NCI-H748 (cell line): Measurements from ENCODE around the gene AKNA.

Source experiments
- DNase-seq: peaks from one replicate; lab custom pipeline; 2025; ENCODE audit not compliant: unreplicated experiment; lab: John Stamatoyannopoulos, UW

The AKNA gene

GRCh38 chr9:114396558-114397218 lies 8.9 kb upstream of the AKNA start:
- DNase-seq, result peak; percentile 22

DNA sequence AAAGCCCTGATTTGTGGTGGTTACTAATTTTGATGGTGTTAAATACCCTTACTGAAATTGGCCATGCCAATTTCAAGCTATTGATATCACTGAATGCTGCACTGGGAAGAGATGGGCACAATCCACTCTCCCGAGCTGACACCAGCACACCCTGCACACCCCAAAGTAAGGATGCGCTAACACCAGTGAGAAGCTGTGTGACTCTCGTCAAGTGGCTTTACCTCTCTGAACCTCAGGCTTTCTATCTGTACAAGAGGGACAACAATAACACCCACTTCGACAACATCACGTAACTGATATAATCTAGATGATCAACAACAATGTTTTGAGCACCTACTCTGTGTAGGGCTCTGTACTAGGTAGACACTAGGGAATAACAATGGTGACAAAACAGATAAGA lies 8.0 kb upstream of the AKNA start:
- DNase-seq, result no peak

DNA sequence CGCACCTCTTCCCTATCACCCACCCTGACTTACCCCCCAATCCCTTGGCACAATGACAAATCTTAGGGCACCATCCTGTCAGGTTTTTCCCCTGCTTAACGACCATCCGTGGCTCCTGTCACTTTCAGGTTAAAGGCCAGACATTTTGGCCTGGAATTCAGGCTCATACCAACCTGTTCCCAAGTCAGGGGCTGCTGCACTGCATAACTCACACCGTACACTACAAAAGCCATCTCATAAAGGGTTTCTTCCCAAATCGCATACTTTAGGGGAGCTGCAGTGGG lies 7.5 kb upstream of the AKNA start:
- DNase-seq, result no peak

DNA sequence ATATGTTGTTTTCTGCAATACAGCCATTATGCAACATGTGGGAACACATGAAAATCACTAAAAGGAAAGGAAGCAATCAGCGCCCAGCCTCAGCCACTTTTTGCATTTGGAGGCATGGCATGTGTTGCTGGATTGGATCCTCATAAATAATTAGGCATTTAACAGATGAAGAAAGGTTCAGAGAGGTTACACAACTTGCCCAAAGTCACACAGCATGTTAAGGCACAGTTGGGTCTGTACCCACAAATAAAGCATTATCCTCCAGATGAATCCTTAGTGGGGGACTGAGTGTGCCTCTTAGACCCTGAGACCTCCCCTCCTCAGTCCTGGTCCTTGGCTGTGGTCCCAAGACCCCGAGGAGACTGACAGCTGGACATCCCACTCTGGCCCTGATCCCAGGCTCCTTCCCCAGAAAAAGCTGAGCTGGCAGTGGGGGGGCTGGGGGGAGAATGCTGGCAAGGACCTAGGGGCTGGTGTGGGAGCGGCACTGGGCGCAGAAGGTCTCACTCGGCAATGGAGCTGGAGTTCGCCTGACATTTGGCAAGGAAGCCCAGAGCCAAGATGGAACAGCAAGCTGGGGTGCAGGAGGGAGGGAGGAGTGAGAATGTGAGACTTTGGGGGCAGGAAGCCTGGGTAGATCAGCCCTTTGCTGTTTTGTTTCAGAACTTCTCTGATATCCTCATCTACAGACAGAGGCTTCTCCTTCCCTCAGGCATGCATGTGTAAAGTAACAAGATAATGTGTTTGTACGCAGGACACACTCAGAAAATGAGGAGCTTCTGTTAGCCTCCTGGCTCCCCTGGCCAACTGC lies 6.9 kb upstream of the AKNA start:
- DNase-seq, result no peak

DNA sequence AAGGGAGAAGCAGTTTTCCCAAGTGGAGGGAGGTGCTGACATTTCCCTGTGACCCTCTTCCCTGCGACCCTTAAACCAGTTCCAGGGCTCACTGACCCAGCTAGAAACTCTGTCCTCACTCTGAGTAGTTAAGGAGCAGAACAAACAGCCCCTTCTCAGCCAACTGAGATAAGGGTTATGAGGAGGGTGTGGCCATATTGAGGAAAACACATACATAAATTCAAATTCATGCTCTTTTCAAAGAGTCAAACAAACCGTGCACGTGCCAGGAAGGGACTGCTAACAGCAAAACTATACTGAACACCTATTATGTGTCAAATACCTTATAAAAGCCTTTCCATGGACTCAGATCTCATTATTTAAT lies 4.9 kb upstream of the AKNA start:
- no peak for DNase-seq

DNA sequence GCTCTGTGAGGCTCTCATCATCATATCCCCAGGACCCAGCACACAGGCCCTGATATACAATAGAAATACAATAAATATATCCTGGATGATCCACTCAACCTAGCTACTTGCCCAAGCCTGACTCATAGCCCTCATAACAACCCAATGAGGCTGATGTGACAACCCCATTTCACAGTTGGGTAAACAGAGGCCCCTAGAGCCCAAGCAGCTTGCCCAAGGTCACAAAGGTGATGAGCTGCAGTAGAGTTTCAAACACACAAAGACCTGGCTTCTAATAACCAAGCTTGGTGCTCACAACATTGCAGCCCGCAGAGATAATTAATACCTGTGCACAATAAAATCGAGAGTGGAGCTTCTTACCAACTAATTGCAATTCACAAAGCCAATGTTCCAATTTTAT lies 3.2 kb upstream of the AKNA start:
- DNase-seq, result peak; percentile 72

DNA sequence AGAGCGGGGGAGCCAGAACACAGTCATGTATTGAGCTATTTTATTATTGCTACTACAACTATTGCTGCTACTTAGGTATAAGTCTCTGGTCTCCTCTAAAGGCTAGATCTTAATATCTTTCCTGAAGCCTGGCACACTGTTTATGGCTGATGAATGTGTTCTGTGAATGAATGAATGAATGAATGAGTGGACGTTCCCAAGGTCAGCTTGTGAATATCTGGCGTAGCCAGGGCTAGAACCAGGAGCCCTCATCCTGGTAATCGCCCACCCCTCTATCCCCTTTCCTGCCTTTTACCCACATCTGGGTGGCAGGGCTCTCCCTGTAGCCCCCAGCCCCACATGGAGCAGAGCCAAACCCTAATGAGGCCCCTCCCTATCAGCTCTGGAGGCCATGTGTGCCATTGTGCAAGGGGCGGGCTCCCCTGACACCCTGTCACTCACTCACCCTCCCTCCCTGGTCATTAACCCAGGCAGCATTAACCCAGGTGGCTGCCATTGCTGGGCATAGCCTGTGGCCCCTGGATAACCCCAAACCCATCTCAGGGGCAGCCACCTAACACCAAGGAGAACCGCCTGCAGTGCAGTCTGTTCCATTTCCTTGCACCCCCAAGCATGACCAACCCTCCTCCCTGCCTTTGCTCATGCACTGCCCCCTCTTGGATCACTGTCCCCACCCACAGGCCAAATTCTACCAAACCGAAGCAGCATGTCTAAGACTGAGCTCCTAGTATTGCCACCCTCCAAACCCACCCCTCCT lies 2.0 kb upstream of the AKNA start:
- no peak for DNase-seq

DNA sequence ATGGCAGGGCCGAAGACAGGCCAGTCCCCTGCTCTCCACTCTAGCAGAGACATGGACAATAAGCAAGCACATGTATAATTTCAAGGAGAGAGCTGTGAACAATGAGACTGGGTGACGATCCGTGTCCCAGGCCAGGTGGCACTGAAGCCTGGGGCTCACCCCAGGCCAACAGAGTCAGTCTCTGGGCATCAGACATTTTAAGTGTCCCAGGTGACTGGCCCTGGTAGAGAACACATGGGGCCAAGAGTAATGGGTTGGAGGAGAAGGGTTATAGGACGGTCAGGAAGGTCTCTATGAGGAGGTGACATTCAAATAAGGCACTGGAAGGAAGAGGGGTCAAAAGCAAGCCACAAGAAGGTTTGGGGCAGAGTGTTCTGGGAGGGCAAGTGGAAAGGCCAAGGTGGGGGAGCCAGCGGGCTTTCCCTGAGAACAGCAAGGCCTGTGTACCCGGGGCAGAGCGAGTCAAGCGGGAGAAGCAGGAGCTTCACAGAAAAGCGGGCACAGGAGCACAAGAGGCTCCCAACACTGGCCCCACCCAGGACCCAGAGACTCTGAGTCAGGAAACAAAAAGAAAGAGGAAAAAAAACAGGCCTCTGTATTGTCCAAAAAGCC lies 1.1 kb upstream of the AKNA start:
- DNase-seq, result no peak

DNA sequence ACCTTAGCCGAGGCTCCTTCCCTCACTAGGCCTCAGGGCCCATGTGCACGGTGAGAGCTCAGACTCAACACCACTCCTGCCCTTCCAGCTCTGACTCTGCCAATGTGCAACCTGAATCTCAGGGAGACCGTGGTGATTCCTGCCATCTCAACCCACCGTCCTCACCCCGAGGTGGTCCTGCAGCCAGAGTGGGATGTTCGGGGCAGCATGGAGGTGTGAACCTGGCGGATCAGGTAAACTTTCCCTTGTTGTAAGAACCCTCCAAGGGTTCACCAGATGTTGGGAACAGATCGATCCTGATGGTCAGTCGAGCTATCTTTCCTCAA lies 538 bp upstream of the AKNA start:
- DNase-seq, result no peak

DNA sequence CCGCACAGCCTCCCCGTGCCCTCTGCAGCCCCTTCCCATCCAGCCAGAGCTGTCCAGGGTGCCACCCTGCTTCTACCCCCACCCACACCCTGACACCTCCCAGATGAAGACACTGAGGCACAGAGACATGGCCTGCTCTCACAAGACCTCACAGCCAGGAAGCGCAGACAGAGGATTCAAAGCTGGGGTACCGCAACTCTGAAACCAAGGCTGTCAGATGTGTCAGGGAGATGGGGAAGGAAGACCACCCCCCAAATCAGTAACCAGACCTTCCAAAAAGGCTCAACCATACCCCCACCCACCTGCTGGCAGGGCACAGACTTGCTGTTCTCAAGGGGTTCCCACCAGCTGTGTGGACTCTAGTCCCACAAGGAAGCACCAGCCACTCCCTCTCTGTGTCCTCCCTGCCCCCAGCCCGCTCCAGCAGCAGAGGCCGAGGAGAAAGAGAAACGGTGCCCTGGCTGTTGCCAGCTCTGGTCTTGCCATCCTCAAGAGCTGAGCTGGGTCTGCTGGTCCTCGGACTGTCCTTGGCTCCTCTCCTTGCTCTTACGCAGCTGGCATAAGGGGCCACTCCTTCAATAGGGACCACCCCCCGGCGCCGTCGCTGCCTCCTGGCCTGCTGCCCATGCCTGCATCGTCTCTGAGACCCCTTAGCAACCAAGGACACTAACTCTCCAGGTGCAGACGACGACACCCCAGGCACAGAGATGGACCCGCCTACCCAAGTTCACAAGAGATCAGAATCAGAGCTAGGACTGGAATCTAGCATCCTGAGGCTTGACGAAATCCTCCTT lies 699 bp downstream of the AKNA start:
- DNase-seq, result no peak

GRCh38 chr9:114386361-114386885 lies 1.4 kb downstream of the AKNA start:
- DNase-seq, result no peak

DNA sequence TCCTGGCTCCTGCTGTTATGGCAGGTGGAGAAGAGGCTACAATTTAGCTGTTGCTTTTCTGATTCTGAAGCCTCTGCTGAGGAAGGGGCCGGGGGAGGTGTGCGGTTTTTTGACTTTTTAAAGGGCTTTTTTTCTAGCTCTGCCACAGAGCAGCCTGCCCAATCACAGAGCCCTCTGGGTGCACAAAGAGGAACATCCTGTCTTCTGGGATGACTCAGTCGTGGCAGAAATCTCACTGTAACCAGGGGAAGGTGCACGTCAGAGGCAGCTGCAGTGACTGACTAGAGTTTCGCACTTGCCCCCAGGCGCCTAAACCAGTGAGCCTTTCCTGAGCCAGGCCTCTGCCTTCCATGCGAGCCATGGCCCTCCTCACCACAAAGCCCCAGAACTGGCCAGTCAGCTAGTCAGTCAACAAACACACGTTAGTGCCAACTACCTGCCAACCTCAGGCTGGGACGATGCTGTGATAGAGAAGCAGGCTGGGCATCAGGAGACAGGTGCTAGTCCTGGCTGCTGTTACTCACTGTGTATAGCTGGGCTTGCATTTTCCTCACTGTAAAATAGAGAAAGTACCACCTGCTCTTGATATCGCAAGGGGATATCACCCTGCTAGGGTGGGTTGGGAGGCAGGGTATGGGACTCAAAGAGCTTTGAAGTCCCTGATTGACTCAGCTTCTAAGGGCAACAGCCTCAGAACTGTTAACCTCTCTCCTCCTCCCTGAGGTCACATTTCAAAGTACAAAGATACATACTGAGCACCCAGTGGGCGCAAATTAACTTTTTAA lies 2.2 kb downstream of the AKNA start:
- no peak for DNase-seq

DNA sequence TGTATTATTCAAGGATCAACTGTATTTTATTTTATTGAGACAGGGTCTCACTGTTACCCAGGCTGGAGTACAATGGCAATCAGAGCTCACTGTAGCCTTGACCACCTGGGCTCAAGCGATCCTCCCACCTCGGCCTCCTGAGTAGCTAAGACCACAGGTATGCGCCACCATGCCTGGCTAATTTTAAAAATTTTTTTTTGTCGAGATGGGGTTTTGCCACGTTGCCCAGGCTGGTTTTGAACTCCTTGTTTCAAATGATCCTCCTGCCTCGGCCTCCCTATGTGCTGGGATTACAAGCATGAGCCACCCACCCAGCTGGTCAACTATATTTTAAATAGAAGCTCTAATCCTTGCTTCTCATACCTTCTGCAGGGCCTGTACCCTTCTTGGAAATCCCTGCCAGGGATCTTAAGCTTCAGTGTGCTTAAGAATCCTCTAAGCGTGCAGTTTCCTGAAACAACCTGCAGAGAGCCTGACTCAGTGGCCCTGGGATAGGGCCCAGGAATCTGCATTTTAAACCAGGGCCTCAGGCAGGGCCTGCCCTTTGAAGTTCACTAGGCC lies 2.9 kb downstream of the AKNA start:
- DNase-seq, result no peak

- DNase-seq, result no peak
Measured at GRCh38 chr9:114384341-114384740, 3.4 kb downstream of the AKNA start.

GRCh38 chr9:114383521-114384231 lies 4.1 kb downstream of the AKNA start:
- no peak for DNase-seq

DNA sequence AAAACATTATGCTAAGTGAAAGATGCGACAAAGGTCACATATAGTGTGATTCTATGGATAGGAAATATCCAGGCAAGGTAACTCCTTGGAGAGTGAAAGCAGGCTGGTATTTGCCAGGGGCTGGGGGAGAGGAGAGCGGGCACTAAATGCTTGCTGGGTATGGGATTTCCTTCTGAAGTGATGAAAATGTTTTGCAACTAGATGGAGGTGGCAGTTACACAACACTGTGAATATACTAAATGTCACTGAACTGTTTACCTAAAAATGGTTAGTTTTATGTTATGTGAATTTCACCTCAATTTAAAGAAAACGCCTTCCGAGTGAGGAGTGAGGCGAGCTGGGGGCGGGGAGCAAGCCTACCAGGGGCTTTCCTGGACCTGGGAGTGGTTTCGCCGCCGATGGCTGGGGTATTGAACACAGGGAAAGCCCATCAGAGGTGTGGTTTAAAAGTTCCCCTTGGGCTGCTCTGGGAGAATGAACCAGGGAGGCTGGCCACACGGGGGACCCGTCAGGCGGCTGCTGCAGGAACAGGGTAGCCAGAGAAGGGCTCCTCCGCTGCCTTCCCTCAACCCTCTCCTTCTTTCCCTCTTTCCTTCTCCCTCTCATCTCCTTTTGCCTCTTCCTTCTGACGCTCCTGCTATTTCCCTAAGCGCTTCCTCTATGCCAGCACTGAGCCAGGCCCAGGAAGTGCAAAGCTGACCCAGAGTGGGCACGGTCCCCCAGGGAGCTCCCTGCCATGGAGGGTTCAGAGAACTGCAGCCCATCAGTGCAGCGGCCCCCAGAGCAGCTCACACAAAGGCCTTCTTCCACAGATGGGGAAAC lies 4.9 kb downstream of the AKNA start:
- DNase-seq, result no peak

DNA sequence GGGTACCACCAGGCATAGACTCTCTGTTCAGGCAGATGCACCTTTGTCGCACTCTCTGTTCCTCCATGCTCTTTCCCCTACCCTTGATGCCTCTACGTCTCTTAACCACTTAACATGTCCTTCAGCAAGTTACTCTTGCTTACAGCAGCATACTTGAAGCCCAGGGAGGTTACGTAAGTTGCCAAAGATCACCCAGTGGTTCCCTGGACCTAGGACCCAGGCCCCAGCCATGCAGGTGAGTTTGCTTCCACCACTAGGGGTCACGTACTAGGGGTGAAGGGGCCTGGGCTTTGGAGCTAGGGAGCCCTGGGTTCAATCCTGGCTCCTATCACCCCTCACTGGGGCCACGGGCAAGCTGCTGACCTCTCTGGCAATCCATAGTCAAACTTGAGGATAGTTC lies 8.9 kb downstream of the AKNA start:
- DNase-seq, result no peak

DNA sequence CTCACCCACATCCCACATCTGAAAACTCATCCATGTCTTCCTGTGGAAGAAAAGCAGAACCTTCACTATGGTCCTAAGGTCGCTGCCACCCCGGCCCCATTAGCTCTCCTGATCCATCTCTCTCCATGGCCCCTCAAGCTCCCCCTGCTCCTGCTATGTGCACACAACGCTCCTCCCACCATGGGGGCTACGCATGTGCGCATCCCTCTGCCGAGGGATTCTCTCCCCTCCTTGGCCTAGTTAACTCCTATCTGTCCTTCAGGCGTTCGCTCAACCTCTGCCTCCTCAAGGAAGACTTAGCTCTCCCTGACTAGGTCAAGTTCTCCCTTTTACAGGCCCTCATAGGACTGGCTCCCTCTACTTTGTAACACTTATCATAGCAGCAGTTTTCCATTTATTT lies 9.8 kb downstream of the AKNA start:
- DNase-seq, result no peak
